Measurements from ENCODE around the gene RAB3D.
"Not testable (repeated sequence)": the region's sequence is repeated elsewhere in the genome, so short reads cannot be mapped to it uniquely, and the experiment has no call there.

The RAB3D gene

GRCh38 chr19:11337080-11337479 lies 2.4 kb downstream of the RAB3D start:
- DNase-seq = no peak

GRCh38 chr19:11335449-11336146 lies 3.9 kb downstream of the RAB3D start:
- no peak for DNase-seq

GRCh38 chr19:11333838-11334237 lies 5.6 kb downstream of the RAB3D start:
- not testable (repeated sequence) for DNase-seq

GRCh38 chr19:11332822-11333221 lies 6.6 kb downstream of the RAB3D start:
- DNase-seq = no peak

GRCh38 chr19:11331502-11331901 lies 8.0 kb downstream of the RAB3D start:
- DNase-seq = no peak

- no peak for DNase-seq
Observed at GRCh38 chr19:11330127-11330526, 9.3 kb downstream of the RAB3D start.

- DNase-seq = no peak
Observed at GRCh38 chr19:11325544-11325943, 13.9 kb downstream of the RAB3D start.

GRCh38 chr19:11324748-11325389 lies 14.6 kb downstream of the RAB3D start:
- DNase-seq = no peak

- DNase-seq = peak; percentile 75
Observed at GRCh38 chr19:11324079-11324661, 15.3 kb downstream of the RAB3D start.

- no peak for DNase-seq
Observed at GRCh38 chr19:11323601-11324078, 15.8 kb downstream of the RAB3D start.

GRCh38 chr19:11322269-11323024 lies 17.0 kb downstream of the RAB3D start:
- no peak for DNase-seq

- DNase-seq = no peak
Observed at GRCh38 chr19:11321191-11322126, 18.0 kb downstream of the RAB3D start.

GRCh38 chr19:11320278-11320995 lies 19.0 kb downstream of the RAB3D start:
- not testable (repeated sequence) for DNase-seq

- no peak for DNase-seq
Observed at GRCh38 chr19:11306337-11306736, 33.1 kb downstream of the RAB3D start.

GRCh38 chr19:11304936-11305335 lies 34.5 kb downstream of the RAB3D start:
- DNase-seq = no peak

- no peak for DNase-seq
Observed at GRCh38 chr19:11300811-11301120, 38.7 kb downstream of the RAB3D start.

GRCh38 chr19:11299946-11300810 lies 39.3 kb downstream of the RAB3D start:
- no peak for DNase-seq

- no peak for DNase-seq
Observed at GRCh38 chr19:11296264-11296663, 43.2 kb downstream of the RAB3D start.

- peak; percentile 44 for DNase-seq
Observed at GRCh38 chr19:11295665-11296245, 43.7 kb downstream of the RAB3D start, which contains the start of gene TSPAN16. TSPAN16 (plus strand) TSS chr19:11296160; CDS start chr19:11296298, 138 bp downstream.

GRCh38 chr19:11295180-11295579 lies 44.3 kb downstream of the RAB3D start:
- no peak for DNase-seq
